NCI-H69 (cell line): ENCODE data around the gene WASF1.
"Not testable (repeated sequence)": the region's sequence is repeated elsewhere in the genome, so short reads cannot be mapped to it uniquely, and the experiment has no call there.

ENCODE experiments used
- DNase-seq: peaks from one replicate; lab custom pipeline; 2025; lab: John Stamatoyannopoulos, UW

Gene WASF1

GRCh38 chr6:110089323-110089722 is 90.1 kb downstream of the WASF1 start:
- DNase-seq, result no peak

DNA sequence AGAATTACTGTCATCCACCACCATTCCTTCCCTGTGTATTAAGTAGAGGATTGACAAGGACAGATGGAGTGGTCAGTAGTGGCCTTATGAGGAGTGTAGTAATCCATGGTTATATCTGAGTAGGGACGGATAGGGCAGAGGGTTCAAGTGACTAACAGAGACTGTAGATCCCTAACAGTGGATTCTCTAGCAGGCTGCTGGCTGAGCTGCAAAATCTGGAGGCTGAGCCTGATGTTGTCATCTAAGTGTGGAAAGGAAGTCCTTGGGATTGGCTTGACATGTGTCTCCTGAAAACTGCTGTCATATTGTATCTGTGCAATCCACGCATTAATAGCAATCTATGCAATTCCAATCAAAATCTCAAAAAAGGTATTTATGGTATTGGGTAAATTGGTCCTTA is 94.2 kb downstream of the WASF1 start:
- no peak for DNase-seq

- DNase-seq, result no peak
Measured at GRCh38 chr6:110083875-110084585, 95.4 kb downstream of the WASF1 start.

GRCh38 chr6:110075406-110075805 is 104.1 kb downstream of the WASF1 start:
- no peak for DNase-seq

DNA sequence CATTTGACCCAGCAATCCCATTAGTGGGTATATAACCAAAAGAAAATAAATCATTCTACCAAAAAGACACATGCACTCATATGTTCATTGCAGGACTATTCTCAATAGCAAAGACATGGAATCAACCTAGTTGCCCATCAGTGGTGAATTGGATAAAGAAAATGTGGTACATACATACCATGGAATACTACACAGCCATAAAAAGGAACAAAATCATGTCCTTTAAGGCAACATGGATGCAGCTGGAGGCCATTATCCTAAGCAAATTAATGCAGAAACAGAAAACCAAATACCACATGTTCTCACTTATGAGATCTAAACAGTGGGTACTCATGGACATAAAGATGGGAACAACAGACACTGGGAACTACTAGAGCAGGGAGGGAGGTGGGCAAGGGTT is 106.0 kb downstream of the WASF1 start:
- DNase-seq, result not testable (repeated sequence)

- peak; percentile 3 for DNase-seq
Measured at GRCh38 chr6:110068592-110068967, 110.9 kb downstream of the WASF1 start.

DNA sequence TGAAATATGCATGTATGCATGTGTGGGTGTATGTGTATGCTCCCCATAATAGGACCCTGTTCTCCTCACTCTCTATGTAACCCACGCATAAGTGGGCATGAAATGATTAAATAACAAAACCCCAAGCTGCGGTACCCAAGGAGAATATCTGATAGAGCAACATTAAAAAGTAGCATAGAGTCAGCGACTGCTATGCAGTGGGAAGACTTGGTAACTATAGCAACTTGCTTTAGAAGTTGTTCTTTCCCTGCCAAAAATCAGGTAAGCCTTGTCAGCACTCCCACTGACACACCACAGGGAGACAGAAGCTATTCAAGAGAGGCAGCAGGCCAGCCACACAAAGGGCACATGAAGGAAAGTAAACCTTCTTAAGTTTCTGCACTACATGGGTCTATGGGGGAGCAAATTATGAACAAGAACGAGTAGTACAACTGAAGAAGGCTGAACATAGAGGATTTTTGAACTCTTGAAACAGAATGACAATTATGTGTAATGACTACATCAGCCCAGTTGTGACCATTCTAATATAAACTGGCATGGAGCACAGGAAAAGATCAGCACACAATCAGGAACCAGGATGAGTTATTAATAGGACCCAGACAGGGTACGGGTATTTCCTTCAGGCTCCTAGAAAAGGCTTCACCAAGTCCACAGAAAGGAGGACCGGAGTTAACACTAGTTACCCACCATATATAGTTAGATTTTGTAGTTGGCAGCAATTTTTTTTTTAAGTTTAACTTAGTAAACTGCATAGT is 111.5 kb downstream of the WASF1 start:
- peak; percentile 66 for DNase-seq

GRCh38 chr6:110064744-110065524 is 114.5 kb downstream of the WASF1 start:
- DNase-seq, result peak; percentile 15

DNA sequence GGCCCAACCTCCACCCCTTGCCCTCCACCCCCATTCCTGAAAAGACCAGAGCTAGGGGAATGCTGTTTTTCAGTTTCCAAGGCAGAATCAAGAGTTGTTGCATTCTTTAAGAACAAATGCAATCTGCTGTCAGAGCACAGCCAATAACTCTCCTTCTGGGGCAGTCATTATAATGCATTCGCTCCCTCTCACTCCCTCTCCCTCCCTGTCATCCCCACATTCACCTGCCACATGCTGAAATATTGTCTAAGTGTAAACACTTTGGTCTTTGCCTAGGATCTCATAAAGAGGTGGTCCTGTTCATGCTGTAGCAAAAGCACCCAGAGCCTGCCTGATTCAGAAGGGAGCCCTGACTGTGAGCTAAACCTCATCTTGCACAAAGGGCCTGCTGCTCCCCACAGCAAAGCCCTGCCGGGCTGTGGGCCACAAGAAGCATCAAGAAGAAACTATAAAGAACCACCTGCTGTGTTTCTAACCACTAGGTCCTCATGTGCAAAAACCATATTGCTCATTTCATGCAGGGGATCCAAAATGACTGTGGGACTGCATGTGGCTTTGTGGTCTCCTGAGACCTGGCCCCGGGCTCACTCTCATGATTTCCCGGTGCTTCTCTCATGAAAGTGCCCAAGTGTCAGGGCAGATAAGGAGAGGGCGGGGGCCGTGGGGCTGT is 115.7 kb downstream of the WASF1 start:
- peak; percentile 17 for DNase-seq

- peak; percentile 72 for DNase-seq
Measured at GRCh38 chr6:110055387-110055735, 124.1 kb downstream of the WASF1 start.

DNA sequence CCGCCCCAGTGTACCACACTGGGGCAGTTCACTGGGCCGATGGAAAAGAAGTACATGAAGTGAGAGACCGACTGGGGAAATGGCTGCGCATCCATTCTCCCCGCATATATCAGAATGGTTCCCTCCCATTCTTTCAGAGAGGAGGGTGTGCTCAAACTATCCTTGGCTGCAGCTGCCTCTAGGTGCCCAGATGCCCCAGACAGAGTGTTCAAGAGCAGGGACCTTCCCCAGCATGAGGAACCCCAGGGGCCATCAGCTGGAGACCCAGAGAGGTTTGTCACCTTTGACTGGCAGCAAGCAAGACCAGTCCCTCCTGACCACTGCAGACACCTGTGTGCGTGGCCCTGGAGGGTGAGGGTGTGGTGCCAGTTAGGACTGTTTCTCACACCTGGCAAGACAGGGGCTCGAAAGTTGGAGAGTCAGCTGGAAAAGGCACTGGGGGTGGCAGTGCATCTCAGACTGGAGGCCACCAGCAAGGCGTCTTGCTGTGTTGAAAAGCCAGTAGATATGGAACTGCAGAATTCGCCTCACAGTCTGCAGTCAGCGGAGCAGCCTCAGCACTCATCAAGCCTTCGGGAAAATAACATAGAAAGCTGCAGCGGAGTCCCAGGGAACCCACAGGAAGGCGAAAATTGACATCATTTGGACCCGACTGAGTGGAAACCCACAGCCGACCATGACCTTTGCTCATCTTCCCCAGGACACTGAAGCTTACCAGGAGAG is 124.6 kb downstream of the WASF1 start:
- DNase-seq, result no peak

- peak; percentile 43 for DNase-seq
Measured at GRCh38 chr6:110053395-110054240, 125.9 kb downstream of the WASF1 start.

GRCh38 chr6:110050440-110050813 is 129.0 kb downstream of the WASF1 start:
- DNase-seq, result no peak
